HL-60 (cell line): Measurements from ENCODE around the gene PCSK2.

Source experiments
- GABPA ChIP-seq: IDR thresholded peaks from 2 replicates; pipeline ENCODE4 v1.6.1; 2012; ENCODE audit warnings: low read depth
- POLR2AphosphoS5 ChIP-seq: IDR thresholded peaks from 2 replicates; pipeline ENCODE4 v1.6.1; 2012; ENCODE audit warnings: low read depth
- TF ChIP-seq, protein P1 (sequence below): IDR thresholded peaks from one replicate; pipeline ENCODE4 v1.5.1; 2011; ENCODE audit warnings: low read length, control low read depth, inconsistent platforms; ENCODE audit not compliant: insufficient read depth
- TF ChIP-seq, protein P2 (sequence below): IDR thresholded peaks from 2 replicates; pipeline ENCODE4 v1.6.1; 2012; ENCODE audit warnings: low read depth; ENCODE audit not compliant: insufficient replicate concordance

DNA sequence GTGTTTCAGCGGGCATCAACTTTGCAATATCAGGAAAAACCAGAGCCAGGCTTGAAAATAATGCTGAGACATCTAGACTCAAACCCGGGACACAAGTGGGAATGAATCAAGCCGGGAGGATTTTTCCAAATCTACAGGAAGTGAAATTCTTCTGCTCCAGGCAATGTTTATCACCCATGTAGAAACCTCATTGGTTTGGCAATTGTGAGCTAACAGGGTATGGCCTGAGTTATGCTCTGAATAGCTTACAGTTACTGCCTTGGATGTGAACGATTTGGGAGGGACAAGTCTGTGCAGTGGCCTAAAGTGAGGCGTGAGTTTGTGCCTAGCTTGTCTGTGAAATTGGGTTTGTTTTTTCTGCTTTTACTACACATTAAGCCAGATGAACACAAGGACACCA is 87.4 kb downstream of the PCSK2 start:
- TF ChIP-seq, protein P1, sequence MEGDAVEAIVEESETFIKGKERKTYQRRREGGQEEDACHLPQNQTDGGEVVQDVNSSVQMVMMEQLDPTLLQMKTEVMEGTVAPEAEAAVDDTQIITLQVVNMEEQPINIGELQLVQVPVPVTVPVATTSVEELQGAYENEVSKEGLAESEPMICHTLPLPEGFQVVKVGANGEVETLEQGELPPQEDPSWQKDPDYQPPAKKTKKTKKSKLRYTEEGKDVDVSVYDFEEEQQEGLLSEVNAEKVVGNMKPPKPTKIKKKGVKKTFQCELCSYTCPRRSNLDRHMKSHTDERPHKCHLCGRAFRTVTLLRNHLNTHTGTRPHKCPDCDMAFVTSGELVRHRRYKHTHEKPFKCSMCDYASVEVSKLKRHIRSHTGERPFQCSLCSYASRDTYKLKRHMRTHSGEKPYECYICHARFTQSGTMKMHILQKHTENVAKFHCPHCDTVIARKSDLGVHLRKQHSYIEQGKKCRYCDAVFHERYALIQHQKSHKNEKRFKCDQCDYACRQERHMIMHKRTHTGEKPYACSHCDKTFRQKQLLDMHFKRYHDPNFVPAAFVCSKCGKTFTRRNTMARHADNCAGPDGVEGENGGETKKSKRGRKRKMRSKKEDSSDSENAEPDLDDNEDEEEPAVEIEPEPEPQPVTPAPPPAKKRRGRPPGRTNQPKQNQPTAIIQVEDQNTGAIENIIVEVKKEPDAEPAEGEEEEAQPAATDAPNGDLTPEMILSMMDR, result no peak
- TF ChIP-seq GABPA (no peak), POLR2AphosphoS5 (no peak)
- TF ChIP-seq, protein P2, sequence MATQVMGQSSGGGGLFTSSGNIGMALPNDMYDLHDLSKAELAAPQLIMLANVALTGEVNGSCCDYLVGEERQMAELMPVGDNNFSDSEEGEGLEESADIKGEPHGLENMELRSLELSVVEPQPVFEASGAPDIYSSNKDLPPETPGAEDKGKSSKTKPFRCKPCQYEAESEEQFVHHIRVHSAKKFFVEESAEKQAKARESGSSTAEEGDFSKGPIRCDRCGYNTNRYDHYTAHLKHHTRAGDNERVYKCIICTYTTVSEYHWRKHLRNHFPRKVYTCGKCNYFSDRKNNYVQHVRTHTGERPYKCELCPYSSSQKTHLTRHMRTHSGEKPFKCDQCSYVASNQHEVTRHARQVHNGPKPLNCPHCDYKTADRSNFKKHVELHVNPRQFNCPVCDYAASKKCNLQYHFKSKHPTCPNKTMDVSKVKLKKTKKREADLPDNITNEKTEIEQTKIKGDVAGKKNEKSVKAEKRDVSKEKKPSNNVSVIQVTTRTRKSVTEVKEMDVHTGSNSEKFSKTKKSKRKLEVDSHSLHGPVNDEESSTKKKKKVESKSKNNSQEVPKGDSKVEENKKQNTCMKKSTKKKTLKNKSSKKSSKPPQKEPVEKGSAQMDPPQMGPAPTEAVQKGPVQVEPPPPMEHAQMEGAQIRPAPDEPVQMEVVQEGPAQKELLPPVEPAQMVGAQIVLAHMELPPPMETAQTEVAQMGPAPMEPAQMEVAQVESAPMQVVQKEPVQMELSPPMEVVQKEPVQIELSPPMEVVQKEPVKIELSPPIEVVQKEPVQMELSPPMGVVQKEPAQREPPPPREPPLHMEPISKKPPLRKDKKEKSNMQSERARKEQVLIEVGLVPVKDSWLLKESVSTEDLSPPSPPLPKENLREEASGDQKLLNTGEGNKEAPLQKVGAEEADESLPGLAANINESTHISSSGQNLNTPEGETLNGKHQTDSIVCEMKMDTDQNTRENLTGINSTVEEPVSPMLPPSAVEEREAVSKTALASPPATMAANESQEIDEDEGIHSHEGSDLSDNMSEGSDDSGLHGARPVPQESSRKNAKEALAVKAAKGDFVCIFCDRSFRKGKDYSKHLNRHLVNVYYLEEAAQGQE, result no peak
